ENCODE measurements around the gene CHL1.

The CHL1 gene

DNA sequence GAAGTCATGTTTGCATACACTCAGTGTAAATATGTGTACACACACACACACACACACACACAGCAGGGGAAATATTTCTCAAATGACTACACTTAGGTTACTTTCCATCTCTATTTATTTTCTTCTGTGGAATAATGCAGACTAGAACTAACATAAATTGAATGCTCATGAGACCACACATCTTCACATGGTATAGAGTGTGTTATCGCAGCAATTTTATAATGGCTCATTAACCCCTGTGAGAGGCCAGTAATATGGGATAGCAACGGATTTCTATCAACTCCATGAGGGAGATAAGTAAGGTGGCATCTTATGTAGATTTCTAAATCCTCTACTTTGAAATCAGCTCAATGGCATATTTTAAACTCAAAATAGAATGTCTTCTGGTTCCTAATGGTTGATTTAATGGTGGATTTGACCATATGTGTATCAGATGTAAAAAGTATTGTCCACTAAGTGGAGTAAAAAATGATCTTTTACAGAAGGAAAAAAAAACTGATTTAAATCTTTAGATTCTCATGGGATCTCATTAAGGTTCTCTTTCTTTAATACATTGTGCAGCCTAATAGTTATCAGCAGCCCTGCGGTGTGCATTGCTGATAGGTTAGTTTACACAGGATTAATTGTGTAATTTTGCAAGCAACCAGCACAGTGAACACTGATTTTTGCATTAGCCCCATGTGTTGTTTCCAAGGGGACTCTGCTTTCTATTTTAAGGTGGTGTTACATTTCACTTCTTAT is 32.0 kb downstream of the CHL1 start:
- DNase-seq (ENCODE audit: low read depth in 2 of 2): no peak

DNA sequence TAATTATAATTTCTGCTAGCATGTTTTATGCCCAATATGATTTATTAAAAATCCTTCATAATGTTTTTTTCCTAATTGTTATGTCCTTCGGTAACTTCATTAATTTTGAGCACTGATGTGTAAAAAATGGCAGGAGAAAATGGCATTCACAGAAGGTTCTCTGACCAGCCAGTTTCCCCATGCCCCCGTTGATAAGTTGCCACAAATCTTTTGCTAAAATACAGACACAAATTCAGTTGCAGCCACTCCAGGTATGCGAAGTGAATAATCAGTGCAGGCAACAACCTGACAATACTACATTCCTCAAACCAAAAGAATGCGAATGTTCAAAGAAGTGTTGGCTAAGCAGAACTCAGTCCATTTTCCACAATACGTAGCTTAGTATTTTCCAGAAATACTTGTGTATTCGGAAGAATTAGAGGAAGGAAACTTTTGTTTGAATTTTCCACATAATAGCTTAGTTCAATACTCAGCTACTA is 32.7 kb downstream of the CHL1 start:
- no peak for DNase-seq (ENCODE audit: low read depth in 2 of 2)

GRCh38 chr3:236881-237280 is 40.3 kb downstream of the CHL1 start:
- no peak for DNase-seq (ENCODE audit: low read depth in 2 of 2)

- no peak for DNase-seq (ENCODE audit: low read depth in 2 of 2)
Measured at GRCh38 chr3:242602-243355, 46.2 kb downstream of the CHL1 start.

DNA sequence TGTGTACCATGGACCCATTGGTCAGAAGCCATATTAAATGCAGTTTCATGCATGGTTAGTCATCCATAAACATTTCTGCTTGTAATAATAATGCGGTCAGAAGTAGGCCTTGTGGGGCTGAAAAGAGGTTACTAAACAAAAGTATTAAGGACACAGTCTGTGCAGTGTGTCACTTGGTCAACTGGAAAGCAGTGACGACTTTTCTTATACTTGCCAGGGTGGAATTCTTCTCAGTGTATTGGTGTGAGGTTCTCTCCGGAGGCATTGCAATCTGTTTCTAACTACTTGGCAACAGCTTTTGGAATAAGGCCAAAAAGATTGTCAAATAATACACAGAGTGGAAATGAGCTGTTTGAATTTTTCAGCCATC is 46.8 kb downstream of the CHL1 start:
- DNase-seq (ENCODE audit: low read depth in 2 of 2): no peak

- DNase-seq (ENCODE audit: low read depth in 2 of 2): no peak
Measured at GRCh38 chr3:244041-244440, 47.5 kb downstream of the CHL1 start.

GRCh38 chr3:247916-248315 is 51.4 kb downstream of the CHL1 start:
- DNase-seq (ENCODE audit: low read depth in 2 of 2): no peak

DNA sequence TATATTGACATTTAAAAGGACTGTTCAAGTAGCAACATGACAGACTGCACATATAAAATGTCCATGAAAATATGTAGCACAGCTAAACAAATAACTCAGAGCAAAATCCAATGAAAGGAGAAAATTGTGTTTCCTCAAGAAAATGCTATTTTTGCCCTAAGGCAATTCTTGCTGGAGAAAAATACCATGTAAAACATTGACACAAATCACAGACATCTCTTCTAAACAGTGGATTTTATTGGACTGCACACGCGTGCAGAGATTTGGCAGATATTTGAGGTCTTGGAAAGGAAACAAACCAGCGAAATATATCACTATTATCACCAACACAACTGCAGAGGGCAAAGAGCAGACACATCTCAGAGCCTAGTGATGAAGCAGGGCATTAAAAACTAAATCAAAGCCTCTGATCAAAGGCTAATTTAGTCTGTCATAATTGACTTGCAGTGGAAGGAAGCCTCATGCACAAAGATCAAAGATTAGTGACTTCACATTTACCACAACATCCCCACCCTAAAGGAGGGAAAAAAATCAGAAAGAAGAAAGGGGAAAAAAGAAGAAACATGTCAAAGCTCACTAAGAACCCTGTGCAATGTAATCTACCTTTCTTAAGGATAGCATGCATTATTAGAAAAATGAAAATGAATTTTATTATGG is 52.4 kb downstream of the CHL1 start:
- DNase-seq (ENCODE audit: low read depth in 2 of 2): no peak

DNA sequence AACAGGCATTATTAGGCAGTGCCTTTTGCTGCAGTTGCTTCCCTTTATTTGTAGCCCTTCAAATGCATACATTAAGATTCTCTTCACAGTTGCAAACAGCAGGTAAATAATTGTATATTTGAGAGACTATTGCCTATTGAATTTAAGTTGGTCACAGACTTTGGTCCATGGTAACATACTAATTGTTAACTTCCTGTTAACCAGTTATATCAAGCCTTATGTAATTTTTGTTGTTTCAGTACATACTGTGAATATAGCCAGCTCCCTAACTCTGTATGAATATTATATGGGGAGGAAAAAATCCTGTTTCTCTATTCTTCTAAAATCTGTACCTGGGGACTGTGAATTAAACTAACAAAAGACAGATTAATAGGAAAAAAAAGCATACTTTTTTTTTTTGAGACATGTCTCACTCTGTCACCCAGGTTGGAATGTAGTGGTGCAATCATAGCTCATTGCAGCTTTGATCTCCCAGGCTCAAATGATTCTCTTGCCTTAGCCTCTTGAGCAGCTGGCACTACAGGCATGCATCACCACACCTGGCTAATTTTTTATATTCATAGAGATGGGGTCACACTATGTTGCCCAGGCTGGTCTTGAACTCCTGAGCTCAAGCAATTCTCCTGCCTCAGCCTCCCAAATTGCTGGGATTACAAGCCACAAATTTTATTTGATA is 53.2 kb downstream of the CHL1 start:
- no peak for DNase-seq (ENCODE audit: low read depth in 2 of 2)

GRCh38 chr3:256501-256900 is 59.9 kb downstream of the CHL1 start:
- no peak for DNase-seq (ENCODE audit: low read depth in 2 of 2)

DNA sequence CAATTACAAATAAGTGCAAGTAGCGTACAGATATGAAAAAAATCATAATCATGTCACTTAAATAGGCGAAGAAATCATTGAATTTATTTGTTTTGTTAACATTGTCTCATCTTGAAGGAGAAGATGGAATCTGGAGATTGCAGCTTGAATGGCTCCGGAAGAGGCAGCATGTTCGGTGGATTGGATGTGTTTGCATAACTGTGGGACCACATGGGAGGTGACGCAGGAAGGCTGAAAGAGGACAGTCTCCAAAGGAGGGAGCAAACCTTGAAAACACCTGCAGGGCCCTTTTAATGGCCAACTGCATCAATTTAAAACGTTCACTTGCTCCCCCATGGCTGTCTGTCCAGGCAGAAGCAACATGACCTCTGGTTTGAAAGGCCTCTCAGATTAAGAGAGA is 61.3 kb downstream of the CHL1 start:
- no peak for DNase-seq (ENCODE audit: low read depth in 2 of 2)

GRCh38 chr3:260898-261297 is 64.3 kb downstream of the CHL1 start:
- no peak for DNase-seq (ENCODE audit: low read depth in 2 of 2)

- DNase-seq (ENCODE audit: low read depth in 2 of 2): no peak
Measured at GRCh38 chr3:263393-263792, 66.8 kb downstream of the CHL1 start.

DNA sequence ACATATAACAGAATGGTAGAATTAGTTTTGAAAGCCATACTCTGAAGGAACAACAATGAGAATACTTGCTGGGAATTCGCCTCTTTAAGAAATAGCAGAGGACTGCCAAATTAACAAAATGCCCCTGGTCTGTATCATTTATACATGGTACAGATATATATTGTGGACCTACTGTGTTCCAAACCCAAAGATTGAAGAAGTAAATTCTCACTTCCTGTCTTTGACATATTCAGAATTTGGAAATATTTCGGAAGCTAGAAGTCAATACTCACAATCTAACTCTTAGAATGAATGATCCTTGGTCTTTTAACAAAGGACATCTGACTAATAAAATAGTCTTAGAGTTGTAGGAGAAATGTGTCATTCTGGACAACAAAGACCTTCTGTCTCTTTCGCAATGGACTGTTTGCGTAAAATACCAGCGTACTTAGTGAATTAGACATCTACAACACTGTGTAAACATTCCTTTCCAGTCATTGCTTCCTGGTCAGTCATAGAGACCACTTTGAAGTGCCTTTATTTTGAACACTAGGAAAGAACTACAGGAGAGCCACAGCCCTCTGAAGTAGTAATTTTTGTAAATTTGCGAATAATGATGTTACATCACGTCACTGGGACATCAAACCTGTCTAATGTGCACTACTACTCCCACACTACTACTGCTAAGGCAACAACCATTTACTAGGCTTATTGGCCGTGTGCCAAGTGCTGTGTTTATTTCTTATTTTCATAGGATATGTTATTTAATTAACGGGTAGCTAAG is 68.0 kb downstream of the CHL1 start:
- no peak for DNase-seq (ENCODE audit: low read depth in 2 of 2)

DNA sequence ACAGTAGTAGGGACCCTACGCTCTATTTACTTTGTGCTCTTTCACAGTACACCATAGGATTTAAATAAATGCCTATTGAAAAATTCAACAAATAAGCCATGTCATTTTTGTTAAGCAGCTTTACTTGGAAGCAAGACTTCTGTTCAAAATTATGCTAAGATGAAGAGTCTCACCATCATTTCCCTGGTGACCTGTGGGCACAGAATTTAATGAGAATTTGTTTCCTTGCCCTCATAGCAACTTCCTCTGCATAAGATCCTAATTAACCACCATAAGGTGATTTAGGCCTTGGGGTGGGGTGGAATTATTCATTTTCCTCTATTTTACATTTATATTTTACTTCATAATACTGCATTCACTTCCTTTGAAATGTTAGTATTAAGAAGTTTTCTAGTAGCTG is 70.5 kb downstream of the CHL1 start:
- DNase-seq (ENCODE audit: low read depth in 2 of 2): no peak

DNA sequence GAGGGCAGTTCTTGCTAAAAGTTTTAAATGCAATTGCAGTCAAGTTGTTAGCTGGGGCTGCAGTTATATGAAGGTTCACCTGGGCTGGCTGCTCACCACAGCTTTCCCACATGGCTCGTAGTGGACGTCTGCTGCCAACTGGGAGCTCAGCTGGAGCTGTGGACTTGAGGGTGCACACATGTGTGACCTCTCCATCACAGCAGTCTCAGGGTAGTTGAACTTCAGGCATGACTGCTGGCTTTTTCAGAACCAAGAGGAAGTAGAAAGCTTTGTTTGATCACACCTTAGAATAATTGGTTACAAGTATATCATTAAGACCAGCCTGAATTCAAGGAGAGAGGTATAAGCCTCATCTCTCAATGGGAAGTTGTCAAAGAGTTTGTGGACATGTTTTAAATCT is 74.1 kb downstream of the CHL1 start:
- DNase-seq (ENCODE audit: low read depth in 2 of 2): no peak

GRCh38 chr3:274927-275326 is 78.4 kb downstream of the CHL1 start:
- DNase-seq (ENCODE audit: low read depth in 2 of 2): no peak

GRCh38 chr3:277873-278272 is 81.3 kb downstream of the CHL1 start:
- no peak for DNase-seq (ENCODE audit: low read depth in 2 of 2)

DNA sequence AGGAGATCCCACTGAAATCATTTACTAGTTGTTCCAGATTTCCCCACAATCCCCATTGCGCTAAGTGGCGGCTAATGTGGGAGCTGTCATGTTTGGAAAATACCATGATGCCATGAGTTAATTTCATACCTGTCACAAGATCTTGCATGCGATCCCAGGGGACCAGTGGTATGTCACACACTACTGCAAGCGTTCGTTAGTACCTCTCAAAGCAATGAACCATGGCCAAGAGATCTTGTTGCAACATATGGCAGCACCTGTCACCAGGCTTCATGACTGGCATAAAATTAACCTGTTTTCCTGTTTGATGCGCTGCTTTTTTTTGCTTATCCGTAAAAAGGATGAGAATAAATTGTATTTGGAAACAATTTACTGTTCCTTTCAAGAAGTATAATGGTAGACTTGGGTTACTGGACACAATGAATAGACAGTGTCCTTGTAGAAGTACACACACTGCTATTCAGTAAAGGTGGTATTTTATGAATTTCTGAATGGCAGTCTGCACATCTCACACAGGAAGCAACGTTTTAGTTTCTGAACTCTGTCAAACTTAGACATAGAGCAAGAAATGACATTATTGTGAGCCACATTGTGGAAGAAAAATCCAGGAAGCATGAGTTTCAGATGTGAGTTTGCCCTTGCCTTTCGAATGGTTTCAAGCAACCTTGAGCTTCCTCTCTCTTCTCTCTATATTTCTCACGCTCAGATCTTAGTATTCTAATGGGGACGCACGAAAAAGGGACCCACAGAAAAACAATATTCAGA is 81.9 kb downstream of the CHL1 start:
- DNase-seq (ENCODE audit: low read depth in 2 of 2): no peak

DNA sequence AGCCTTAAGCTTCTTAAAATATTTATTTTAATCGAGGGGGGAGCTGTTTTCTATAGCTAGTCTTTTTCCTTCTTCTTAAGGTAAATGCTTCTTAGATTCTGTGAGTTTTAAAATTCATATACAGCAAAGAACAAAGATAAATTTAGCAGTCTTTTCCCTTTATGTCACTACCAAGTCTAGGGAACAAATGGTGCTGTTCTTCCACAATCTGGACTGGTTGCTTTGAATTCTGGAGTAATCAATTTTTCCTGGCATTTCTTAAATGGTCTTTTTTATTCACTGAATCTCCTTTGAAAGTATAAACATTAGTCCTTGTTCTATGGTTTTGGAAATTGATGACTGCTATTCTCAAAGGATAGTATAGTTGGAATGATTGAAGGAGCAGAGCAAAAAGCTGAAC is 82.8 kb downstream of the CHL1 start:
- no peak for DNase-seq (ENCODE audit: low read depth in 2 of 2)

- DNase-seq (ENCODE audit: low read depth in 2 of 2): no peak
Measured at GRCh38 chr3:280681-281080, 84.1 kb downstream of the CHL1 start.
